Spleen (tissue), 11 donors: ENCODE data around the gene FHIT. TPM values are rescaled to one million over a fixed set of nuclear protein-coding genes. Genes with fewer than 3 reads are reported as not detected.

Experiments used
- DNase-seq: peaks from one replicate; pipeline ENCODE4 v3.0.0-alpha.2; 2020
- H3K27ac ChIP-seq, 8 donors: fragments of 200-600 bp; sonication (generic) in 7 of 8; 1 replicate in 4 of 8; 2 replicates in 4 of 8; pipeline versions ENCODE4 v1.5.0 to v1.8.0; 2016 to 2021; ENCODE audit warnings: inconsistent platforms in 4 of 8, mild to moderate bottlenecking in 4 of 8, moderate library complexity in 1 of 8
- H3K27me3 ChIP-seq, 7 donors: fragments of 200-600 bp; sonication (generic) in 6 of 7; replicated peaks in 1 of 7; 1 replicate in 4 of 7; 2 replicates in 3 of 7; pipeline versions ENCODE4 v1.5.0 to v1.8.0; 2016 to 2021; ENCODE audit warnings: inconsistent platforms in 3 of 7, mild to moderate bottlenecking in 1 of 7
- H3K36me3 ChIP-seq, 6 donors: fragments of 200-600 bp; sonication (generic) in 5 of 6; 1 replicate in 4 of 6; 2 replicates in 2 of 6; pipeline versions ENCODE4 v1.5.0 to v1.8.0; 2016 to 2021; ENCODE audit warnings: inconsistent platforms in 2 of 6
- H3K4me1 ChIP-seq, 6 donors: fragments of 200-600 bp; sonication (generic) in 5 of 6; 1 replicate in 3 of 6; 2 replicates in 3 of 6; pipeline versions ENCODE4 v1.5.0 to v1.8.0; 2016 to 2021; ENCODE audit warnings: inconsistent platforms in 3 of 6
- H3K4me3 ChIP-seq, 8 donors: fragments of 200-600 bp; sonication (generic) in 7 of 8; 1 replicate in 4 of 8; 2 replicates in 4 of 8; pipeline versions ENCODE4 v1.5.0 to v1.8.0; 2016 to 2021; ENCODE audit warnings: inconsistent platforms in 4 of 8, mild to moderate bottlenecking in 4 of 8, moderate library complexity in 2 of 8
- H3K9me3 ChIP-seq, 8 donors: fragments of 200-600 bp; sonication (generic) in 7 of 8; 1 replicate in 4 of 8; 2 replicates in 4 of 8; pipeline versions ENCODE4 v1.5.0 to v1.8.0; 2016 to 2021; ENCODE audit warnings: inconsistent platforms in 4 of 8
- CTCF ChIP-seq, 11 experiments: fragments of 200-600 bp in 7 of 11; fragments of 450-650 bp in 4 of 11; sonication (generic) in 4 of 11; IDR thresholded peaks in 8 of 11; conservative IDR thresholded peaks in 3 of 11; 1 replicate in 7 of 11; 2 replicates in 4 of 11; pipeline versions ENCODE4 v1.4.0 to v1.8.0; 2016 to 2021; ENCODE audit warnings: antibody characterized with exemption in 11 of 11, inconsistent platforms in 4 of 11, mild to moderate bottlenecking in 1 of 11
- POLR2A ChIP-seq, 3 donors: fragments of 450-650 bp; IDR thresholded peaks; one replicate each; pipeline ENCODE4 v1.5.1; 2017; ENCODE audit warnings: antibody characterized with exemption in 3 of 3, mild to moderate bottlenecking in 1 of 3
- POLR2AphosphoS5 ChIP-seq, 3 donors: sonication (generic); formaldehyde crosslinking; IDR thresholded peaks; one replicate each; pipeline ENCODE4 v1.5.1; 2017; ENCODE audit warnings: antibody characterized with exemption in 3 of 3
- WGBS, 5 donors: extraction: QIAGEN DNeasy Blood & Tissue Kit in 3 of 5; methylation state at CpG; one replicate each; pipeline versions ENCODE4 v1.1.5 to v1.1.7; 2013 to 2018; 5-methylcytosine and 5-hydroxymethylcytosine counted together
- intact Hi-C: fragments of 100-400 bp; cut with DNase I; formaldehyde crosslinking; loops from one replicate; pipeline ENCODE4 v1.15.0; 2023; ENCODE audit warnings: low total_unique reads
- polyA plus RNA-seq, 3 donors: library from polyadenylated mRNA; stranded (reverse); fragments of 200-250 nt; gene quantifications; one replicate each; pipeline ENCODE4 v1.2.1, GENCODE V29; 2013
- total RNA-seq, 7 donors: library from RNA; depleted of rRNA in 3 of 7; stranded (reverse); fragments of >200 nt in 3 of 7; fragmentation: NEBNext Ultra II Directional in 4 of 7; extraction: Animal tissue kit (Norgen Biotek cat#: 25700) in 4 of 7; gene quantifications; one replicate each; pipeline versions ENCODE4 v1.1.0 to v1.2.1, GENCODE V29; 2016 to 2021
- donor health status: healthy with polysubstance abuse.
- donor health status: DM: no; HTN: no; CAD: no; lungs with moderate emphysema.
- donor health status: DM: no; HTN: no; CAD: no.
- donor health status: Bipolar disorder and iron deficiency.
- donor health status: healthy.
- donor health status: DM: no; HTN: no; CAD: no.
- donor health status: DM: yes; HTN: yes; CAD: no.

The FHIT gene
- total and polyA plus RNA-seq, 10 donors, result 4.1 to 23.1 (median 12.2) TPM

GRCh38 chr3:60770532-60770931 lies 480.7 kb downstream of the FHIT start:
- H3K9me3 ChIP-seq, result peaks cover 0 to 12% (median 4%) of the 10 kb centered on the region in 8 donors
- no peaks in the 10 kb centered on the region for H3K27me3 ChIP-seq
- H3K27ac ChIP-seq, result no peak overlapping the region
- no peak for DNase-seq
- WGBS, 5 donors, result 50 to 95% (median 85%) methylated on average over 1 of the region's 1 CpG
- intact Hi-C loops, result no loop called here
- H3K4me3 ChIP-seq, result no peak overlapping the region
- no peaks in the 10 kb centered on the region for H3K36me3 ChIP-seq
- H3K4me1 ChIP-seq, result no peaks in the 10 kb centered on the region
- no peak for TF ChIP-seq CTCF (IDR thresholded peaks at IDR 0.05 in 8 of 11, conservative IDR thresholded peaks at IDR 0.05 in 3 of 11)
- TF ChIP-seq POLR2AphosphoS5 (IDR thresholded peaks at IDR 0.05), result no peak
- TF ChIP-seq POLR2A (IDR thresholded peaks at IDR 0.05), result no peak

GRCh38 chr3:60767536-60767935 lies 483.7 kb downstream of the FHIT start:
- Histone ChIP-seq H3K9me3 (no peaks in the 10 kb centered on the region), H3K27me3 (no peaks in the 10 kb centered on the region), H3K36me3 (no peaks in the 10 kb centered on the region), H3K4me1 (no peaks in the 10 kb centered on the region), H3K4me3 (no peak overlapping the region), H3K27ac (no peak overlapping the region)
- intact Hi-C loops, result no loop called here
- no peak for DNase-seq
- WGBS, 5 donors, result 59 to 80% (median 67%) methylated on average over 3 of the region's 3 CpGs
- no peak for TF ChIP-seq CTCF (IDR thresholded peaks at IDR 0.05 in 8 of 11, conservative IDR thresholded peaks at IDR 0.05 in 3 of 11)
- TF ChIP-seq POLR2AphosphoS5 (IDR thresholded peaks at IDR 0.05), result no peak
- TF ChIP-seq POLR2A (IDR thresholded peaks at IDR 0.05), result no peak

GRCh38 chr3:60765776-60766175 lies 485.5 kb downstream of the FHIT start:
- H3K27ac ChIP-seq, result no peak overlapping the region
- WGBS, 5 donors, result 82 to 100% (median 98%) methylated on average over 3 of the region's 3 CpGs
- H3K36me3 ChIP-seq, result no peaks in the 10 kb centered on the region
- no peaks in the 10 kb centered on the region for H3K27me3 ChIP-seq
- H3K9me3 ChIP-seq, result no peaks in the 10 kb centered on the region
- no peak overlapping the region for H3K4me3 ChIP-seq
- TF ChIP-seq POLR2AphosphoS5 (IDR thresholded peaks at IDR 0.05) (no peak), CTCF (IDR thresholded peaks at IDR 0.05 in 8 of 11, conservative IDR thresholded peaks at IDR 0.05 in 3 of 11) (no peak), POLR2A (IDR thresholded peaks at IDR 0.05) (no peak)
- H3K4me1 ChIP-seq, result no peaks in the 10 kb centered on the region
- no peak for DNase-seq
- intact Hi-C loops, result no loop called here

- intact Hi-C loops, result no loop called here
- H3K36me3 ChIP-seq, result no peaks in the 10 kb centered on the region
- no peak for TF ChIP-seq POLR2A (IDR thresholded peaks at IDR 0.05)
- no peak for TF ChIP-seq POLR2AphosphoS5 (IDR thresholded peaks at IDR 0.05)
- no peak for TF ChIP-seq CTCF (IDR thresholded peaks at IDR 0.05 in 8 of 11, conservative IDR thresholded peaks at IDR 0.05 in 3 of 11)
- no peaks in the 10 kb centered on the region for H3K4me1 ChIP-seq
- H3K27me3 ChIP-seq, result no peaks in the 10 kb centered on the region
- H3K4me3 ChIP-seq, result no peak overlapping the region
- no peak for DNase-seq
- no peak overlapping the region for H3K27ac ChIP-seq
- 81 to 92% (median 88%) methylated on average over 2 of the region's 2 CpGs for WGBS, 5 donors
- no peaks in the 10 kb centered on the region for H3K9me3 ChIP-seq
Measured at GRCh38 chr3:60764870-60765269, 486.4 kb downstream of the FHIT start.
